ENCODE data around the gene DLL3.
"Not testable (repeated sequence)": the region's sequence is repeated elsewhere in the genome, so short reads cannot be mapped to it uniquely, and the experiment has no call there.

The DLL3 gene, protein sequence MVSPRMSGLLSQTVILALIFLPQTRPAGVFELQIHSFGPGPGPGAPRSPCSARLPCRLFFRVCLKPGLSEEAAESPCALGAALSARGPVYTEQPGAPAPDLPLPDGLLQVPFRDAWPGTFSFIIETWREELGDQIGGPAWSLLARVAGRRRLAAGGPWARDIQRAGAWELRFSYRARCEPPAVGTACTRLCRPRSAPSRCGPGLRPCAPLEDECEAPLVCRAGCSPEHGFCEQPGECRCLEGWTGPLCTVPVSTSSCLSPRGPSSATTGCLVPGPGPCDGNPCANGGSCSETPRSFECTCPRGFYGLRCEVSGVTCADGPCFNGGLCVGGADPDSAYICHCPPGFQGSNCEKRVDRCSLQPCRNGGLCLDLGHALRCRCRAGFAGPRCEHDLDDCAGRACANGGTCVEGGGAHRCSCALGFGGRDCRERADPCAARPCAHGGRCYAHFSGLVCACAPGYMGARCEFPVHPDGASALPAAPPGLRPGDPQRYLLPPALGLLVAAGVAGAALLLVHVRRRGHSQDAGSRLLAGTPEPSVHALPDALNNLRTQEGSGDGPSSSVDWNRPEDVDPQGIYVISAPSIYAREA

DNA sequence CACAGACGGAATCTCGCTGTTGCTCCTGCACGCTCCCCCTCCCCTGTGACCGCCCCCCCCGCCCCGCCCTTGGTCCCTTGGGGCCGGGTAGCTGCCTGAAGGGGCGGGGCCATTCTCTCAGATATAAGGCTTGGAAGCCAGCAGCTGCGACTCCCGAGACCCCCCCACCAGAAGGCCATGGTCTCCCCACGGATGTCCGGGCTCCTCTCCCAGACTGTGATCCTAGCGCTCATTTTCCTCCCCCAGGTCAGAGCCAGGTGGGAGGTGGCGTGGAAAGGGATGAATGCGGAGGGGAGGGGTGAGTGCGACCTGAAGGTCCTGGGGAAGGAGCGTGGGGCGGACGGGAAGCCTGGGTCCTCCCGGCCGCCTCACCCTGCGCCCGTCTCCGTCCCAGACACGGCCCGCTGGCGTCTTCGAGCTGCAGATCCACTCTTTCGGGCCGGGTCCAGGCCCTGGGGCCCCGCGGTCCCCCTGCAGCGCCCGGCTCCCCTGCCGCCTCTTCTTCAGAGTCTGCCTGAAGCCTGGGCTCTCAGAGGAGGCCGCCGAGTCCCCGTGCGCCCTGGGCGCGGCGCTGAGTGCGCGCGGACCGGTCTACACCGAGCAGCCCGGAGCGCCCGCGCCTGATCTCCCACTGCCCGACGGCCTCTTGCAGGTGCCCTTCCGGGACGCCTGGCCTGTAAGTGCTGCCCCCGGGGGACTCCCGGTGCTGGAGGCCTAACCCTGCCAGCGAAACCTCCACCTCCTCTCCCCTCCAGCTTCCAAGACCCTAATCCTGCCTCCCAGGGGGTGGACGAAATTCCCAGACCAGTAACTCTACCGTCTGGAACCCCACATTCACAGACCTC is at the start of gene DLL3:
Gene DLL3, plus strand, starts transcription at position 150 of the 845 bp plus-strand sequence. Its CDS starts 28 bp downstream, at position 178.
- TF ChIP-seq, protein P1, sequence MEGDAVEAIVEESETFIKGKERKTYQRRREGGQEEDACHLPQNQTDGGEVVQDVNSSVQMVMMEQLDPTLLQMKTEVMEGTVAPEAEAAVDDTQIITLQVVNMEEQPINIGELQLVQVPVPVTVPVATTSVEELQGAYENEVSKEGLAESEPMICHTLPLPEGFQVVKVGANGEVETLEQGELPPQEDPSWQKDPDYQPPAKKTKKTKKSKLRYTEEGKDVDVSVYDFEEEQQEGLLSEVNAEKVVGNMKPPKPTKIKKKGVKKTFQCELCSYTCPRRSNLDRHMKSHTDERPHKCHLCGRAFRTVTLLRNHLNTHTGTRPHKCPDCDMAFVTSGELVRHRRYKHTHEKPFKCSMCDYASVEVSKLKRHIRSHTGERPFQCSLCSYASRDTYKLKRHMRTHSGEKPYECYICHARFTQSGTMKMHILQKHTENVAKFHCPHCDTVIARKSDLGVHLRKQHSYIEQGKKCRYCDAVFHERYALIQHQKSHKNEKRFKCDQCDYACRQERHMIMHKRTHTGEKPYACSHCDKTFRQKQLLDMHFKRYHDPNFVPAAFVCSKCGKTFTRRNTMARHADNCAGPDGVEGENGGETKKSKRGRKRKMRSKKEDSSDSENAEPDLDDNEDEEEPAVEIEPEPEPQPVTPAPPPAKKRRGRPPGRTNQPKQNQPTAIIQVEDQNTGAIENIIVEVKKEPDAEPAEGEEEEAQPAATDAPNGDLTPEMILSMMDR (IDR thresholded peaks at IDR 0.05; ENCODE audit: insufficient read depth, low read length, poor library complexity, severe bottlenecking): no peak
- Histone ChIP-seq H3K27me3 (replicated peaks; ENCODE audit: control insufficient read depth, insufficient read depth, low read length) (no peaks in the 10 kb centered on the region; the same call in 1 of the 2 replicates), H3K4me3 (replicated peaks; ENCODE audit: low read depth, low read length) (peak within 1 kb of the TSS; percentile 26; the same call in 1 of the 2 replicates), H3K36me3 (ENCODE audit: control insufficient read depth, insufficient read depth, low read length) (no peaks in the 10 kb centered on the region)
- DNase-seq (ENCODE audit: extremely low read depth, insufficient read length): no peak

DNA sequence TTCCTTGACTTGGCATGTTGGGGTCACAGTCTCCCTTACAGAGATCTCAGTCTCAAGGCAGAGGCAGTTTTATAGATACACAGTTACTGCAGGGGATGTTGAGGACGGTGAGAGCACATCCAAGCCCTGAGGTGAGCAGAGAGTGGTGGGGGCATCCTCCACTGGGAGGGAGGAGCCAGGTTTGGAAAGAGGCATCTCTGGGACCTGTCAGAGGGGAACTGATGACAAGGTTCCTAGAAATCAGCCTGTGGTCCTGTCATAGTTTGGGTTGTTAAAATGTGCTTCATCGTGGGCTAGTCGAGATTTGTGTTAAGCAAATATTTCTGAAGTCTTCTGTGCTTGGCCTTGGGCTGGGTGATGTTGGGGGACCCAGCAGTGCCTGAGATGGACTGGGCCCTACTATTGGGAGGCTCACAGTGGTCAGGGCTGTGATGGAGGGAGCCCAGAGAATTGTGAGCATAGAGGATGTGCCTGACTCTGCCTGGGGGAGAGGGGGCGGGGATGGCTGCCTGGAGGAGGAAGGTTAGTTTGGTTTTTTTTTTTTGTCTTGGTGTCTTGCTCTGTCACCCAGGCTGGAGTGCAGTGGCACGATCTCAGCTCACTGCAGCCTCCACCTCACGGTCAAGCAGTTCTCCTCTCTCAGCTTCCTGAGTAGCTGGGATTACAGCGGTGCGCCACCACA is 49.5 kb upstream of the DLL3 start:
- H3K27me3 ChIP-seq (replicated peaks; ENCODE audit: control insufficient read depth, insufficient read depth, low read length): no peaks in the 10 kb centered on the region
- no peak for DNase-seq (ENCODE audit: extremely low read depth, insufficient read length)
- TF ChIP-seq, protein P1 (IDR thresholded peaks at IDR 0.05; ENCODE audit: insufficient read depth, low read length, poor library complexity, severe bottlenecking): no peak
- H3K4me3 ChIP-seq (replicated peaks; ENCODE audit: low read depth, low read length): no peak overlapping the region; the same call in 1 of the 2 replicates
- H3K36me3 ChIP-seq (ENCODE audit: control insufficient read depth, insufficient read depth, low read length): peaks cover 11% of the 10 kb centered on the region

DNA sequence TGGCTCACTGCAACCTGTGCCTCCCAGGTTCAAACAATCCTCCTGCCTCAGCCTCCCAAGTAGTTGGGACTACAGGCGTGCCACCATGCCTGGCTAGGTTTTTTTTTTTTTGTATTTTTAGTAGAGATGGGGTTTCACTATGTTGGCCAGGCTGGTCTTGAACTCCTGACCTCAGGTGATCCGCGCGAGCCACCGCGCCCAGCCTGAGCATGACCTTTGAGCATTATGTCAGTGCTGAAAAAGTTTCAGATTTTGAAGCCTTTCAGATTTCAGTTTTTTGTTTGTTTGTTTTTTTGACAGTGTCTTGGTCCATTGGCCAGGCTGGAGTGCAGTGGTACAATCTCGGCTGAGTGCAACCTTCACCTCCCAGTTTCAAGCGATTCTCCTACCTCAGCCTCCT is 47.5 kb upstream of the DLL3 start:
- H3K36me3 ChIP-seq (ENCODE audit: control insufficient read depth, insufficient read depth, low read length): peaks cover 14% of the 10 kb centered on the region

DNA sequence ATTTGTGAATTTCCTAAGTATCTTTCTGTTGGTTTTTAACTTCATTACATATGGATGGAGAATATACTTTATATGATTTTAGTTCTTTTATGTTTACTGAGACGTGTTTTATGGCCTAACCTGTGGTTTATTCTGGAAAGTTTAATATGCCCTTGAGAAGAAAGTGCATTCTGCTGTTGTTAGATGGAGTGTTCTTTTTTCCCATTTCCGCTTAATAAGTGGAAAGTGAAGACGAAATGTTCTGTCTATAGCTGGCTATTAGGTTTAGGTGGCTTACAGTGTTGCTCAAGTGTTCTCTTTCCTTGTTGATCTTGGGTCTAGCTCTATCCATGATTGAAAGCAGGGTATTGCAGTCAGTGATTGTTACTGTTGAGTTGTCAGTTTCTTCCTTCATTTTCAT is 35.3 kb upstream of the DLL3 start:
- TF ChIP-seq, protein P1 (IDR thresholded peaks at IDR 0.05; ENCODE audit: insufficient read depth, low read length, poor library complexity, severe bottlenecking): no peak
- Histone ChIP-seq H3K27me3 (replicated peaks; ENCODE audit: control insufficient read depth, insufficient read depth, low read length) (no peaks in the 10 kb centered on the region), H3K4me3 (replicated peaks; ENCODE audit: low read depth, low read length) (no peak overlapping the region), H3K36me3 (ENCODE audit: control insufficient read depth, insufficient read depth, low read length) (peaks cover 45% of the 10 kb centered on the region)
- no peak for DNase-seq (ENCODE audit: extremely low read depth, insufficient read length)

More for the DNA sequence above, 47.5 kb upstream of the DLL3 start:
- not testable (repeated sequence) for H3K27me3 ChIP-seq (replicated peaks; ENCODE audit: control insufficient read depth, insufficient read depth, low read length); H3K4me3 ChIP-seq (replicated peaks; ENCODE audit: low read depth, low read length); DNase-seq (ENCODE audit: extremely low read depth, insufficient read length)

DNA sequence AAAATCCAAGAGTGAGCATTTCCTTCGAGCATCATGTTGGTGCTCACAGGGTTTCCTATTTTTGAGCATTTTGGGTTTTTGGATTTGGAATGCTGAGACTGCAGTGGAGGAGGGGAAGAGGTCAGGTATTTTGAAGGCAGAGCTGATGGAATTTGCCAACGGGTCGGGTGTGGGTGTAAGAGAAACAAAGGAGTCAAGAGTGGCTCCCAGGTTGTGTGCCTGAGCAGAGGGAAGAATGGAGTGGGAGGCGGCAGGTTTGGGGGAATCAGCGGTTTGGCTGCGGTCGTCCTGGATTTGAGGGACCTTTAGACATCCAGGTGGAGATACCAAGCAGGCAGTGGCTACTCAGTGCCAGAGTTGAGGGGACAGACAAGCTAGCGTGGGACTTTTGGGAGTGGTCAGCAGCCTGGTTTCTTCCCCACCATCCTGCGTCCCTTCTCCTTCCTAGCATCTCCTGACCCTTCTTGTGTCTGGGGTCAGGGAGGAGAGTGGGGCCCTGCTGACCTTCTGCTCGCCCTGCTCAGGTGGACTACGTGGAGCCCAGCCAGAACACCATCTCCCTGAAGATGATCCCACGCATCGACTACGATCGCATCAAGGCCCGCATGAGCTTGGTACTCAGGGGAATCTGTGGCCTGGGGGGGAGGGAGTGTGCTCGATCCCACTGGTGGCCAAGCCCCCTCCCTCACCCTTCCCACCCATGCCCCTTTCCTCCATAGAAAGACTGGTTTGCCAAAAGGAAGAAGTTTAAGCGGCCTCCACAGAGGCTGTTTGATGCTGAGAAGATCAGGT is 32.6 kb upstream of the DLL3 start:
- DNase-seq (ENCODE audit: extremely low read depth, insufficient read length): no peak
- TF ChIP-seq, protein P1 (IDR thresholded peaks at IDR 0.05; ENCODE audit: insufficient read depth, low read length, poor library complexity, severe bottlenecking): no peak
- no peaks in the 10 kb centered on the region for H3K27me3 ChIP-seq (replicated peaks; ENCODE audit: control insufficient read depth, insufficient read depth, low read length)
- peaks cover 52% of the 10 kb centered on the region for H3K36me3 ChIP-seq (ENCODE audit: control insufficient read depth, insufficient read depth, low read length)
- no peak overlapping the region for H3K4me3 ChIP-seq (replicated peaks; ENCODE audit: low read depth, low read length)
